ENCODE results near the gene CD86.
"Not testable (repeated sequence)": the region's sequence is repeated elsewhere in the genome, so short reads cannot be mapped to it uniquely, and the experiment has no call there.

Gene CD86

GRCh38 chr3:122123850-122124249 is 68.7 kb downstream of the CD86 start:
- no peaks in the 10 kb centered on the region for H3K36me3 ChIP-seq (ENCODE audit: insufficient read depth, low read depth, low read length)
- no peaks in the 10 kb centered on the region for H3K4me1 ChIP-seq (ENCODE audit: insufficient read depth, low read length)
- H3K27ac ChIP-seq (ENCODE audit: low read length): no peak overlapping the region
- H3K4me3 ChIP-seq (ENCODE audit: low read length): no peak overlapping the region
- H3K9me3 ChIP-seq (ENCODE audit: insufficient read depth, low read depth, low read length): no peaks in the 10 kb centered on the region; the same call in 1 of the 2 replicates
- H3K27me3 ChIP-seq (ENCODE audit: insufficient read depth, low read length): no peaks in the 10 kb centered on the region
- no peak overlapping the region for H3K9ac ChIP-seq (ENCODE audit: low read depth, low read length)

- Histone ChIP-seq H3K9ac (ENCODE audit: low read depth, low read length) (no peak overlapping the region), H3K27me3 (ENCODE audit: insufficient read depth, low read length) (no peaks in the 10 kb centered on the region), H3K27ac (ENCODE audit: low read length) (no peak overlapping the region), H3K36me3 (ENCODE audit: insufficient read depth, low read depth, low read length) (no peaks in the 10 kb centered on the region), H3K4me1 (ENCODE audit: insufficient read depth, low read length) (no peaks in the 10 kb centered on the region), H3K9me3 (ENCODE audit: insufficient read depth, low read depth, low read length) (no peaks in the 10 kb centered on the region), H3K4me3 (ENCODE audit: low read length) (no peak overlapping the region)
These were observed 77.9 kb downstream of the CD86 start for GRCh38 chr3:122132949-122133540.

GRCh38 chr3:122146466-122146865 is 91.3 kb downstream of the CD86 start:
- H3K27me3 ChIP-seq (ENCODE audit: insufficient read depth, low read length): no peaks in the 10 kb centered on the region
- no peaks in the 10 kb centered on the region for H3K36me3 ChIP-seq (ENCODE audit: insufficient read depth, low read depth, low read length)
- no peak overlapping the region for H3K27ac ChIP-seq (ENCODE audit: low read length)
- no peak overlapping the region for H3K9ac ChIP-seq (ENCODE audit: low read depth, low read length)
- H3K9me3 ChIP-seq (ENCODE audit: insufficient read depth, low read depth, low read length): peaks cover 14% of the 10 kb centered on the region
- H3K4me3 ChIP-seq (ENCODE audit: low read length): no peak overlapping the region
- no peaks in the 10 kb centered on the region for H3K4me1 ChIP-seq (ENCODE audit: insufficient read depth, low read length)

- no peak overlapping the region for H3K9ac ChIP-seq (ENCODE audit: low read depth, low read length)
- no peaks in the 10 kb centered on the region for H3K4me1 ChIP-seq (ENCODE audit: insufficient read depth, low read length)
- no peak overlapping the region for H3K4me3 ChIP-seq (ENCODE audit: low read length)
- no peaks in the 10 kb centered on the region for H3K36me3 ChIP-seq (ENCODE audit: insufficient read depth, low read depth, low read length)
- H3K27ac ChIP-seq (ENCODE audit: low read length): no peak overlapping the region
- H3K27me3 ChIP-seq (ENCODE audit: insufficient read depth, low read length): no peaks in the 10 kb centered on the region
- peaks cover 3% of the 10 kb centered on the region; the same call in 1 of the 2 replicates for H3K9me3 ChIP-seq (ENCODE audit: insufficient read depth, low read depth, low read length)
These were observed 93.9 kb downstream of the CD86 start for GRCh38 chr3:122148941-122149627.

- no peak overlapping the region for H3K9ac ChIP-seq (ENCODE audit: low read depth, low read length)
- no peaks in the 10 kb centered on the region for H3K4me1 ChIP-seq (ENCODE audit: insufficient read depth, low read length)
- H3K27me3 ChIP-seq (ENCODE audit: insufficient read depth, low read length): no peaks in the 10 kb centered on the region
- no peak overlapping the region for H3K4me3 ChIP-seq (ENCODE audit: low read length)
- no peak overlapping the region for H3K27ac ChIP-seq (ENCODE audit: low read length)
- H3K36me3 ChIP-seq (ENCODE audit: insufficient read depth, low read depth, low read length): no peaks in the 10 kb centered on the region
- peaks cover 17% of the 10 kb centered on the region; the same call in 1 of the 2 replicates for H3K9me3 ChIP-seq (ENCODE audit: insufficient read depth, low read depth, low read length)
These were observed 96.3 kb downstream of the CD86 start for GRCh38 chr3:122151480-122151879.

- not testable (repeated sequence) for H3K27ac ChIP-seq (ENCODE audit: low read length); H3K9ac ChIP-seq (ENCODE audit: low read depth, low read length); H3K36me3 ChIP-seq (ENCODE audit: insufficient read depth, low read depth, low read length); H3K9me3 ChIP-seq (ENCODE audit: insufficient read depth, low read depth, low read length); H3K4me1 ChIP-seq (ENCODE audit: insufficient read depth, low read length); H3K4me3 ChIP-seq (ENCODE audit: low read length); H3K27me3 ChIP-seq (ENCODE audit: insufficient read depth, low read length)
These were observed 109.8 kb downstream of the CD86 start for GRCh38 chr3:122164983-122165382.

GRCh38 chr3:122167630-122168029 is 112.5 kb downstream of the CD86 start:
- H3K27ac ChIP-seq (ENCODE audit: low read length): no peak overlapping the region
- H3K9me3 ChIP-seq (ENCODE audit: insufficient read depth, low read depth, low read length): peaks cover 1% of the 10 kb centered on the region; the same call in 1 of the 2 replicates
- no peaks in the 10 kb centered on the region for H3K27me3 ChIP-seq (ENCODE audit: insufficient read depth, low read length)
- H3K4me1 ChIP-seq (ENCODE audit: insufficient read depth, low read length): no peaks in the 10 kb centered on the region
- H3K36me3 ChIP-seq (ENCODE audit: insufficient read depth, low read depth, low read length): no peaks in the 10 kb centered on the region
- H3K9ac ChIP-seq (ENCODE audit: low read depth, low read length): no peak overlapping the region
- H3K4me3 ChIP-seq (ENCODE audit: low read length): no peak overlapping the region

- H3K4me3 ChIP-seq (ENCODE audit: low read length): no peak overlapping the region
- H3K36me3 ChIP-seq (ENCODE audit: insufficient read depth, low read depth, low read length): no peaks in the 10 kb centered on the region
- no peaks in the 10 kb centered on the region for H3K4me1 ChIP-seq (ENCODE audit: insufficient read depth, low read length)
- H3K9ac ChIP-seq (ENCODE audit: low read depth, low read length): no peak overlapping the region
- H3K9me3 ChIP-seq (ENCODE audit: insufficient read depth, low read depth, low read length): peaks cover 4% of the 10 kb centered on the region
- H3K27ac ChIP-seq (ENCODE audit: low read length): no peak overlapping the region
- no peaks in the 10 kb centered on the region for H3K27me3 ChIP-seq (ENCODE audit: insufficient read depth, low read length)
These were observed 112.9 kb downstream of the CD86 start for GRCh38 chr3:122168044-122168443.

GRCh38 chr3:122169911-122170310 is 114.7 kb downstream of the CD86 start:
- Histone ChIP-seq H3K4me3 (ENCODE audit: low read length) (no peak overlapping the region), H3K27me3 (ENCODE audit: insufficient read depth, low read length) (no peaks in the 10 kb centered on the region), H3K27ac (ENCODE audit: low read length) (no peak overlapping the region), H3K9me3 (ENCODE audit: insufficient read depth, low read depth, low read length) (peaks cover 18% of the 10 kb centered on the region), H3K4me1 (ENCODE audit: insufficient read depth, low read length) (no peaks in the 10 kb centered on the region), H3K9ac (ENCODE audit: low read depth, low read length) (no peak overlapping the region), H3K36me3 (ENCODE audit: insufficient read depth, low read depth, low read length) (no peaks in the 10 kb centered on the region)

Measured in iPS-20b (cell line).